GM23248 (cell line): ENCODE results near the gene AK2. TPM values are rescaled to one million over a fixed set of nuclear protein-coding genes. Genes with fewer than 3 reads are reported as not detected.
"Not testable (repeated sequence)": the region's sequence is repeated elsewhere in the genome, so short reads cannot be mapped to it uniquely, and the experiment has no call there.

ENCODE experiments used
- DNase-seq: peaks from one replicate; pipeline ENCODE4 v3.0.0-alpha.2; 2015
- H2AFZ ChIP-seq: fragments of 200-600 bp; sonication (generic); 2 replicates; pipeline ENCODE4 v1.6.1; 2016; ENCODE audit warnings: antibody characterized with exemption
- H3F3A ChIP-seq: fragments of 200-600 bp; sonication (generic); 2 replicates; pipeline ENCODE4 v1.6.1; 2016; ENCODE audit warnings: mild to moderate bottlenecking, antibody characterized with exemption, mixed run types; ENCODE audit not compliant: insufficient read depth
- H3K27ac ChIP-seq: fragments of 200-600 bp; sonication (generic); 2 replicates; pipeline ENCODE4 v1.5.1; 2016; ENCODE audit warnings: mild to moderate bottlenecking
- H3K27me3 ChIP-seq: fragments of 200-600 bp; sonication (generic); replicated peaks from 2 replicates; pipeline ENCODE4 v1.6.1; 2016; ENCODE audit warnings: mild to moderate bottlenecking; ENCODE audit not compliant: insufficient read depth
- H3K36me3 ChIP-seq: fragments of 200-600 bp; sonication (generic); 2 replicates; pipeline ENCODE4 v1.6.1; 2016; ENCODE audit warnings: low read depth, mild to moderate bottlenecking
- H3K4me1 ChIP-seq: fragments of 200-600 bp; sonication (generic); 2 replicates; pipeline ENCODE4 v1.6.1; 2016; ENCODE audit warnings: mild to moderate bottlenecking; ENCODE audit not compliant: insufficient read depth
- H3K4me2 ChIP-seq: fragments of 200-600 bp; sonication (generic); one replicate; pipeline ENCODE4 v1.6.1; 2016; ENCODE audit warnings: mild to moderate bottlenecking; ENCODE audit not compliant: unreplicated experiment
- H3K4me3 ChIP-seq: fragments of 200-600 bp; sonication (generic); 2 replicates; pipeline ENCODE4 v1.5.1; 2016; ENCODE audit warnings: mild to moderate bottlenecking
- H3K79me2 ChIP-seq: fragments of 200-600 bp; sonication (generic); 2 replicates; pipeline ENCODE4 v1.6.1; 2016; ENCODE audit warnings: mild to moderate bottlenecking; ENCODE audit not compliant: insufficient read depth
- H3K9ac ChIP-seq: fragments of 200-600 bp; sonication (generic); 2 replicates; pipeline ENCODE4 v1.6.1; 2016; ENCODE audit warnings: mild to moderate bottlenecking
- H3K9me2 ChIP-seq: fragments of 200-600 bp; sonication (generic); 2 replicates; pipeline ENCODE4 v1.6.1; 2016; ENCODE audit warnings: mixed run types, mild to moderate bottlenecking, moderate library complexity; ENCODE audit not compliant: insufficient read depth
- H3K9me3 ChIP-seq: fragments of 200-600 bp; sonication (generic); one replicate; pipeline ENCODE4 v1.6.1; 2017; ENCODE audit warnings: low read depth
- H4K20me1 ChIP-seq: fragments of 200-600 bp; sonication (generic); 2 replicates; pipeline ENCODE4 v1.6.0; 2016; ENCODE audit not compliant: insufficient read depth
- EZH2 ChIP-seq: fragments of 200-600 bp; sonication (generic); IDR thresholded peaks from 2 replicates; pipeline ENCODE4 v1.6.1; 2018; ENCODE audit warnings: antibody characterized with exemption, mild to moderate bottlenecking; ENCODE audit not compliant: insufficient read depth, poor library complexity, severe bottlenecking
- EZH2phosphoT487 ChIP-seq: fragments of 200-600 bp; sonication (generic); IDR thresholded peaks from 2 replicates; pipeline ENCODE4 v1.6.1; 2018; ENCODE audit warnings: antibody characterized with exemption, moderate library complexity, mild to moderate bottlenecking, low read depth; ENCODE audit not compliant: insufficient read depth
- WGBS, 2 experiments: methylation state at CpG; one replicate each; pipeline ENCODE4 v1.1.6; 2015 to 2017; ENCODE audit warnings: low lambda C conversion rate in 2 of 2, low coverage in 1 of 2; ENCODE audit errors: missing lambda C conversion rate in 2 of 2; 5-methylcytosine and 5-hydroxymethylcytosine counted together
- in situ Hi-C: fragments of 300-500 bp; cut with MboI; formaldehyde crosslinking; loops from 2 replicates; pipeline ENCODE4 v1.15.0; 2020
- polyA plus RNA-seq: library from polyadenylated mRNA; unstranded; fragments of >200 nt; fragmentation: Nextera tagmentation; extraction: Ambion mirVana; gene quantifications from 2 replicates; pipeline ENCODE4 v1.2.1, GENCODE V29; 2016
- total RNA-seq: library from RNA; depleted of rRNA; stranded (reverse); fragments of >200 nt; shearing (Covaris generic); gene quantifications from 2 replicates; pipeline ENCODE4 v1.2.3, GENCODE V29; 2014

Gene AK2
- total and polyA plus RNA-seq, 2 experiments from 2014 or later: 134 to 179 TPM

DNA sequence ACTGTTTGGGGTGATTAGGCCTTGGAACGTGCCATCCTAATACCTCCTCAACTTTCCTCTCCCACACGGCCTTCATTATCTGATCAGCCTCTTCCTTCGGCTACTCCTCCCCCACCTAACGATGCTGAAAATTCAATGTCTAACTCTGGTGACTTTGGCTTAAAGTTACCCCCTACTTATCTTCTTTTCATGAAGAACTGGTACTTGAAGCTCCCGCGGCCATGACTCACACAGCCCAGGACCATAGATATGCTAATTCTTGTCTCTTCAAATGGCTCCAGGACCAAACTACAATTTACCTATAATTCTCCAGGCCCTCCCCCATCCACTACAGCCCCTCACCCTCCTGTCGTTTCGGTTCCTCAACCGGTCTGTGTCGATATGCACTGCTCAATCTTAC is 28.6 kb upstream of the AK2 start:
- H4K20me1 ChIP-seq: no peaks in the 10 kb centered on the region
- H3K27ac ChIP-seq: no peak overlapping the region
- H3K27me3 ChIP-seq: no peaks in the 10 kb centered on the region
- peaks cover 4% of the 10 kb centered on the region for H3K9me3 ChIP-seq
- no peaks in the 10 kb centered on the region for H3K9me2 ChIP-seq
- in situ Hi-C loops: no loop called here
- no peak for TF ChIP-seq EZH2phosphoT487
- no peak for TF ChIP-seq EZH2
- no peaks in the 10 kb centered on the region for H3K36me3 ChIP-seq
- peaks cover 14% of the 10 kb centered on the region for H3F3A ChIP-seq
- no peak overlapping the region for H3K9ac ChIP-seq
- no peak overlapping the region for H3K4me2 ChIP-seq
- peaks cover 15% of the 10 kb centered on the region for H3K4me1 ChIP-seq
- no peak for DNase-seq
- WGBS, 2 experiments: 73 to 74% methylated on average over 10 of the region's 10 CpGs
- no peaks in the 10 kb centered on the region for H3K79me2 ChIP-seq
- no peak overlapping the region for H3K4me3 ChIP-seq
- no peak overlapping the region for H2AFZ ChIP-seq

DNA sequence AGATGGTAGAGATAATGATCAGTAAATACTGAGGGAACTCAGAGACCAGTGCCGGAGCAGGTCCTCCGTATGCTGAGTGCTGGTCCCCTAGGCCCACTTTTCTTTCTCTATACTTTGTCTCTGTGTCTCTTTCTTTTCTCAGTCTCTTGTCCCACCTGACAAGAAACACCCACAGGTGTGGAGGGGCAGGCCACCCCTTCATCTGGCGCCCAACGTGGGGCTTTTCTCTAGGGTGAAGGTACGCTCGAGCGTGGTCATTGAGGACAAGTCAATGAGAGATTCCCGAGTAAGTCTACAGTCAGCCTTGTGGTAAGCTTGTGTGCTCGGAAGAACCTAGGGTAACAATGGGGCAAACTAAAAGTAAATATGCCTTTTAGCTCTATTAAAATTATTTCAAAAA is 27.6 kb upstream of the AK2 start:
- H3K27ac ChIP-seq, H3K9me3 ChIP-seq, in situ Hi-C loops, H3K4me3 ChIP-seq, H3K4me2 ChIP-seq, H4K20me1 ChIP-seq, H3K9me2 ChIP-seq, H3K79me2 ChIP-seq, DNase-seq, H3K9ac ChIP-seq, H3K36me3 ChIP-seq, H3K27me3 ChIP-seq, H2AFZ ChIP-seq: not testable (repeated sequence)
- H3F3A ChIP-seq: peaks cover 14% of the 10 kb centered on the region
- WGBS, 2 experiments: 57 to 72% methylated on average over 9 of the region's 9 CpGs
- peaks cover 15% of the 10 kb centered on the region for H3K4me1 ChIP-seq

DNA sequence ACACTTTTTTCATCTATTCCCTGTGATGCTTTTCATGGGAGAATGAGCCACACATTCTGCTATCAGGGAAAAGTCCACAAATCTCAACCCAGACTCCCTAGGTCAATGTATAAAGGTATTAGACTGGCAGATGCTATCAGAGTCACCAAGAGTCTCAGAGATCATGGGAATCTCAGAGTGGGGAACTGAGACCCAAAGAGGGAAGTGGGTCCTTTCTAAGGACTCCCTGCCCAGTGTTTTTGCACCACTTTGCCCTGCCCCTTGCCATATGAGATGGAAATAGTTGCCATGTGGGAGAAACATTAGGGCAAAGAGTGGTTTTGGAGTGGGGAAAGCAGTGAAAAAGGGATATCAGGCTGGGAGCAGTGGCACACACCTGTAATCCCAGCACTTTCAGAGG is 25.2 kb upstream of the AK2 start:
- H2AFZ ChIP-seq: no peak overlapping the region
- no peaks in the 10 kb centered on the region for H3K79me2 ChIP-seq
- TF ChIP-seq EZH2 (no peak), EZH2phosphoT487 (no peak)
- no peaks in the 10 kb centered on the region for H3K27me3 ChIP-seq
- no peaks in the 10 kb centered on the region for H3K36me3 ChIP-seq
- H3K4me2 ChIP-seq: no peak overlapping the region
- peaks cover 7% of the 10 kb centered on the region for H3F3A ChIP-seq
- H3K4me3 ChIP-seq: no peak overlapping the region
- peaks cover 4% of the 10 kb centered on the region for H3K9me3 ChIP-seq
- no peak for DNase-seq
- in situ Hi-C loops: no loop called here
- H3K4me1 ChIP-seq: peaks cover 6% of the 10 kb centered on the region
- H3K27ac ChIP-seq: no peak overlapping the region
- no peak overlapping the region for H3K9ac ChIP-seq
- H3K9me2 ChIP-seq: no peaks in the 10 kb centered on the region
- H4K20me1 ChIP-seq: no peaks in the 10 kb centered on the region

DNA sequence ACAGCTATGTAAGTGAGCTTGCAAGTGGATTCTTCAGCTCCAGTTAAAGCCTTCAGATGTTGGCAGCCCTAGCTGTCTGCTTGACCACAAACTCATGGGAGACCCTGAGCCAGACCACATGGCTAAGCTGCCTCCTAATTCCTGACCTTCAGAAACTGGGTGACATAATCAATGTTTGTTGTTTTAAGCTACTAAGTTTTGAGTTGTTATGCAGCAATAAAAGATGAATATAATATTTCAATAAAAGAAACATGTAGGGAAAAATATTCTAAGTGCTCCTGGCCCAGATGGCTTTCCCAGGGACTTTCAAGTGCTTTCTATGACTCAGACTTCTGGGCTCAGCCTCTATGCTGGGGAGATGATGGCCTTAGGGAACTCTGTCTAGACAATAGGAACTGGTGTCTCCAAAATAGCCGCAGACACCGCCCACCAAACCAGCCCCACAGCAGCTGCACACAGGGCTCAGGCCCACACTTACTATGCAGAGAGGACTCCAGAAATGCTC is 23.9 kb upstream of the AK2 start:
- Histone ChIP-seq H3K27ac (peak overlapping the region; percentile 37), H3K4me2 (no peak overlapping the region), H3K4me3 (no peak overlapping the region), H3K9me2 (no peaks in the 10 kb centered on the region), H3F3A (peaks cover 7% of the 10 kb centered on the region), H3K79me2 (no peaks in the 10 kb centered on the region), H3K9ac (no peak overlapping the region), H2AFZ (no peak overlapping the region), H3K36me3 (no peaks in the 10 kb centered on the region), H3K4me1 (peaks cover 6% of the 10 kb centered on the region), H3K27me3 (no peaks in the 10 kb centered on the region), H3K9me3 (peaks cover 4% of the 10 kb centered on the region), H4K20me1 (no peaks in the 10 kb centered on the region)
- DNase-seq: peak; percentile 94
- TF ChIP-seq EZH2phosphoT487: peak; percentile 58; the same call in 1 of the 2 replicates
- TF ChIP-seq EZH2: no peak
- WGBS, 2 experiments: 7 to 9% methylated on average over 2 of the region's 2 CpGs
- in situ Hi-C loops: no loop called here

DNA sequence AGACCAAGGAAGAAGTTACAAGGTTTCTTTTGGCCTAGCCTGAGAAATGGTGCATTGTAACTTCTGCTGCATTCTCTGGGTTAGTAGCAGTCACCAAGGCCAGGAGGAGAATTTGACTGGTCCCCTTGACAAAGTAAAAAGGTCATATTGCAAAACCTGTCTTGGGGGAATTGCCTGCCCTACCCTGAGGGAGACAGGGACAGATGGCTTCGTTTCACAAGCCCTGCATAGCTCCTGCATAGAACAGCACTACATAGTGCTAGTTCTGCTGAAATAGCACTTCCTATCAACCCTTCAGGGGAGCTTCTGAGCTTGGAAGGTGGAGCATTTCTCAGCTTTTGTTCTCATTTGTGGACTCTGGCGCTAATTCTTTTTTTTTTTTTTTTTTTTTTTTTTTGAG is 20.4 kb upstream of the AK2 start:
- no peaks in the 10 kb centered on the region for H3K79me2 ChIP-seq
- WGBS, 2 experiments: 83 to 88% methylated on average over 2 of the region's 2 CpGs
- H2AFZ ChIP-seq: no peak overlapping the region
- H3K9me3 ChIP-seq: no peaks in the 10 kb centered on the region
- no peaks in the 10 kb centered on the region for H4K20me1 ChIP-seq
- no peak overlapping the region for H3K27ac ChIP-seq
- H3F3A ChIP-seq: peaks cover 7% of the 10 kb centered on the region
- H3K4me2 ChIP-seq: no peak overlapping the region
- H3K27me3 ChIP-seq: no peaks in the 10 kb centered on the region
- H3K4me3 ChIP-seq: no peak overlapping the region
- peaks cover 6% of the 10 kb centered on the region for H3K4me1 ChIP-seq
- no peak overlapping the region for H3K9ac ChIP-seq
- H3K9me2 ChIP-seq: no peaks in the 10 kb centered on the region
- in situ Hi-C loops: no loop called here
- H3K36me3 ChIP-seq: no peaks in the 10 kb centered on the region
- DNase-seq: no peak
- TF ChIP-seq EZH2: no peak
